ENCODE results near the gene VWA7. TPM values are rescaled to one million over a fixed set of nuclear protein-coding genes. Genes with fewer than 3 reads are reported as not detected.

Gene VWA7
- total RNA-seq, 1 donor: 0.36 TPM

GRCh38 chr6:31739639-31740396 is 37.3 kb downstream of the VWA7 start, which contains the start of gene MSH5:
Gene MSH5, plus strand, starts transcription at chr6:31740005. Its CDS starts 462 bp downstream, at chr6:31740467.
- Histone ChIP-seq H3K4me3 (ENCODE audit: insufficient read depth, low read length) (peak within 1 kb of the TSS; percentile 90), H3K27ac (ENCODE audit: low read depth, low read length) (peak within 1 kb of the TSS; percentile 79)

DNA sequence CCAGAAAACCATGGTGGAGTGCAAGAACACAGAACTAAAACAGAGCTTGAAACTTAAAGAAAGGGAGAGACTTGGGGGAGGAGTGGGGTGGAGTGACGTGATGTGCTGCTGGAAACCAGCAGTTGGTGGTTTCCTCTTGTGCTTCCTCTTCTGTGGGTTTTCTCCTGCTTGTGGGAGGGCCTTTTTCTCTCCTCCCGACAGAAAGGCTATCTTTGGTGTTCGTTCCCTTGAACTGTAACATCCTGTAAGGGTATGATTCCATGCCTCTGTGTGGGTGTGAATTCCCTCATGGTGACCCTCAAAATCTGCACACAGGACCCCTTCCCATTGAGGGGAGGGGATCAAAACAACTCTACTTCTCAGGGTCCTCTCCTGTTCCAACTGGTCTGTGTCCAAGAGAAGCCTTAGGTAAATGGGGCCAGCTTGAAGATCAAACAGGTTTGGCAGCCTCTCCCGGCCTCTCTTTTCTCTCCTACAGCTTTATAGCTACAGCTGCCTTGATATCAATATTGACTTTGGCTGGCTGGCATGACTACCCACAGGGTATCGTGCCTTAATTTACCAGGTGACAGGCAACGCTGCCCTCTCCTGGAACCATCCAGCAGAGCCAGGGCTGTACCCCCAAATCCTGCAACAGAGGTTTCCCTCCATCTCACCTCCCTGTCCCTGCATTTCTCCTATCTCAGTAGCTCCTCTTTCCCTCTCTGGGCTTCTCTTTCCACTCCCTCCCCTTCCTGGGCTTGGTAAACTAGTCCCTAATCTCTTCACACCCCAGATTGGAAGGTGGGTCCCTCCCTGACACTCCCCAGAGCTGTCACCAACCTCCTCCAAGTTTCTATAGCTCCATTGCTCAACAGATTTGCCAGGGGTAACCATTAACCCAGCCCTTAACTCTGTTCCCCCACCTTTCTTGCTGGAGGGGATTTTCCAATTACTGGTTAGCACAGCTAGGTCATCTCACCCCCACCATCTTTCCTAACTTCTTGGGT is 38.8 kb downstream of the VWA7 start:
- Histone ChIP-seq H3K36me3 (ENCODE audit: insufficient read depth, low read length) (peaks cover 27% of the 10 kb centered on the region), H3K27me3 (ENCODE audit: insufficient read depth, low read length) (no peaks in the 10 kb centered on the region), H3K4me2 (ENCODE audit: insufficient read depth, low read length) (peak overlapping the region; percentile 66), H2AFZ (ENCODE audit: low read length) (peak overlapping the region; percentile 55), H3K27ac (ENCODE audit: low read depth, low read length) (peak overlapping the region; percentile 79), H4K20me1 (ENCODE audit: insufficient read depth, low read length) (peaks cover 14% of the 10 kb centered on the region), H3K9me3 (ENCODE audit: low read depth, low read length) (no peaks in the 10 kb centered on the region), H3K4me1 (ENCODE audit: insufficient read depth, low read length) (peaks cover 47% of the 10 kb centered on the region), H3K79me2 (ENCODE audit: insufficient read depth, low read length) (peaks cover 47% of the 10 kb centered on the region), H3K4me3 (ENCODE audit: insufficient read depth, low read length) (peak overlapping the region; percentile 39)
- peak; percentile 98 for DNase-seq (ENCODE audit: insufficient read length, low spot score, missing footprints)
- TF ChIP-seq, protein P1, sequence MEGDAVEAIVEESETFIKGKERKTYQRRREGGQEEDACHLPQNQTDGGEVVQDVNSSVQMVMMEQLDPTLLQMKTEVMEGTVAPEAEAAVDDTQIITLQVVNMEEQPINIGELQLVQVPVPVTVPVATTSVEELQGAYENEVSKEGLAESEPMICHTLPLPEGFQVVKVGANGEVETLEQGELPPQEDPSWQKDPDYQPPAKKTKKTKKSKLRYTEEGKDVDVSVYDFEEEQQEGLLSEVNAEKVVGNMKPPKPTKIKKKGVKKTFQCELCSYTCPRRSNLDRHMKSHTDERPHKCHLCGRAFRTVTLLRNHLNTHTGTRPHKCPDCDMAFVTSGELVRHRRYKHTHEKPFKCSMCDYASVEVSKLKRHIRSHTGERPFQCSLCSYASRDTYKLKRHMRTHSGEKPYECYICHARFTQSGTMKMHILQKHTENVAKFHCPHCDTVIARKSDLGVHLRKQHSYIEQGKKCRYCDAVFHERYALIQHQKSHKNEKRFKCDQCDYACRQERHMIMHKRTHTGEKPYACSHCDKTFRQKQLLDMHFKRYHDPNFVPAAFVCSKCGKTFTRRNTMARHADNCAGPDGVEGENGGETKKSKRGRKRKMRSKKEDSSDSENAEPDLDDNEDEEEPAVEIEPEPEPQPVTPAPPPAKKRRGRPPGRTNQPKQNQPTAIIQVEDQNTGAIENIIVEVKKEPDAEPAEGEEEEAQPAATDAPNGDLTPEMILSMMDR (IDR thresholded peaks at IDR 0.05; ENCODE audit: extremely low read depth, low read depth, low read length): peak; percentile 42

More at GRCh38 chr6:31739639-31740396, 37.3 kb downstream of the VWA7 start, which contains the start of gene MSH5:
- DNase-seq (ENCODE audit: insufficient read length, low spot score, missing footprints): peak; percentile 98
- peaks cover 33% of the 10 kb centered on the region for H3K4me1 ChIP-seq (ENCODE audit: insufficient read depth, low read length)
- H3K27me3 ChIP-seq (ENCODE audit: insufficient read depth, low read length): no peaks in the 10 kb centered on the region
- H2AFZ ChIP-seq (ENCODE audit: low read length): peak within 1 kb of the TSS; percentile 94
- H3K4me2 ChIP-seq (ENCODE audit: insufficient read depth, low read length): peak within 1 kb of the TSS; percentile 87
- no peaks in the 10 kb centered on the region for H3K9me3 ChIP-seq (ENCODE audit: low read depth, low read length)
- peaks cover 14% of the 10 kb centered on the region for H3K36me3 ChIP-seq (ENCODE audit: insufficient read depth, low read length)
- TF ChIP-seq, protein P1 (IDR thresholded peaks at IDR 0.05; ENCODE audit: extremely low read depth, low read depth, low read length): no peak
- H3K79me2 ChIP-seq (ENCODE audit: insufficient read depth, low read length): peaks cover 32% of the 10 kb centered on the region
- H4K20me1 ChIP-seq (ENCODE audit: insufficient read depth, low read length): peaks cover 1% of the 10 kb centered on the region

DNA sequence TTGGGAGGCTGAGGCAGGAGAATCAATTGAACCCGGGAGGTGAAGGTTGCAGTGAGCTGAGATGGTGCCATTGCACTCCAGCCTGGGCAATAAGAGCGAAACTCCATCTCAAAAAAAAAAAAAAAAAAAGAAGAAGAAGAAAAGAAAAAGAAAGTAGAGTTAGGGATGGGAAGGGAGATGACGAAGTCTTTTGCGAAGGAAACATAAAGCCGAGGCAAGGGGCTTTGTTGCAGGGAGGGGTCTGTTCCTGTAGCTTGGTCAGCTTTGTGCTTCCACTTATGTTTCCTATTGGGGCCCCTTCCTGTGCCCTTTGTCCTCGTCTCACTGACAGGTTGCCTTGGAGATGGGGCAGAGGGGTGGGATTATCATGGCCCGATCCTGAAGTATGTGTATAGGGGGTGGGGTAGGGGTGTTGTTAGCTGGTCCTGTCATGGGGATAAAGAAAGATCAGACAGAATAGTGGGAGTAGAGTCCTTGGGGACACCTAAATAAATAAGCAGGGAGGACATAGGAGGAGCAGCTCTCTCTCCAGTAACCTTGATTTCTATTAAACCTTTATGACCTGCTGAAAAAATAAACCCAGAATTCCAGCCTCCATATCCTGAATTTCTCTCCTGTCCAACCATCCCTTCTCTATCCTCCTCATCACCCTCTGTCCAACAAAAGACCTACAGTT is 39.7 kb downstream of the VWA7 start:
- Histone ChIP-seq H3K4me1 (ENCODE audit: insufficient read depth, low read length) (peaks cover 47% of the 10 kb centered on the region), H3K4me2 (ENCODE audit: insufficient read depth, low read length) (peak overlapping the region; percentile 66), H3K36me3 (ENCODE audit: insufficient read depth, low read length) (peaks cover 31% of the 10 kb centered on the region), H4K20me1 (ENCODE audit: insufficient read depth, low read length) (peaks cover 14% of the 10 kb centered on the region), H3K27me3 (ENCODE audit: insufficient read depth, low read length) (no peaks in the 10 kb centered on the region), H3K79me2 (ENCODE audit: insufficient read depth, low read length) (peaks cover 50% of the 10 kb centered on the region), H2AFZ (ENCODE audit: low read length) (peak overlapping the region; percentile 55), H3K27ac (ENCODE audit: low read depth, low read length) (peak overlapping the region; percentile 79), H3K9me3 (ENCODE audit: low read depth, low read length) (no peaks in the 10 kb centered on the region), H3K4me3 (ENCODE audit: insufficient read depth, low read length) (peak overlapping the region; percentile 39)
- DNase-seq (ENCODE audit: insufficient read length, low spot score, missing footprints): no peak
- TF ChIP-seq, protein P1 (IDR thresholded peaks at IDR 0.05; ENCODE audit: extremely low read depth, low read depth, low read length): no peak

Measured in osteoblast (primary cell).